NCI-H2081 treated with DMSO at 0.1 percent for 48 hours (cell line): ENCODE data around the gene NFATC2.

Experiments used
- DNase-seq: peaks from one replicate; lab custom pipeline; 2025; lab: John Stamatoyannopoulos, UW

Gene NFATC2

DNA sequence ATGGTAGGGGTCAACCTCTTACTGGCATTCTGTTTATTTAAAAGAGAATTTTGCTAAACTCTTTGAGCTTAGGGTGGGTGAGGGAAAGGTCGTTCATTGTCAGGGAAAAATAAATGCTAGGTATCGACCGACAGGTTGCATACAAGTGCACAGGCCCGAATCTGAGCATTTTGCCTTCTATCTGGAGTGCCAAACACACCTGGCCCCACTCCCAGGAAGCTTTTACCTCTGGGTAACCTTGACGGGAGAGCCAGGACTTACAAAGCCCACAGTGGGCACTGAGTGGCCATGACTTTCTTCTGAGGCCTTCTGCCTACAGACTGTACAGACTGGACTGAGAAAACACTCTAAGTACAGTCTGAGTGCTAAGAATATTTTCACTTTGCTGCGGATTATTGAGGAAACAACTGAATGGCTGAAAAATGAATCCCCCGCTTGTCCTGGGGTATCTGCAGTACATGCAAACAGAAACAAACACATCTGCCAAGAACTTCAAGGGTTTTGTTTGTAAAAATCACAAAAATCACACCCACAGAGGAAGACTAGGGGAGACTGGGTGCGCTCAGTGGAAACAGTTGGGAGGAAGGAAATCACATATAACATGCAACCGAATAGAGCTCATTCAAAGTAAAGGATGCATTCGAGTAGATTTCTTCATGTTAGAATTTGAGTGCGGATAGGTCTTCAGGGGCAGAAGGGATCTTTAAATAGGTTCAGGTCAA is 152.8 kb downstream of the NFATC2 start:
- DNase-seq: no peak

DNA sequence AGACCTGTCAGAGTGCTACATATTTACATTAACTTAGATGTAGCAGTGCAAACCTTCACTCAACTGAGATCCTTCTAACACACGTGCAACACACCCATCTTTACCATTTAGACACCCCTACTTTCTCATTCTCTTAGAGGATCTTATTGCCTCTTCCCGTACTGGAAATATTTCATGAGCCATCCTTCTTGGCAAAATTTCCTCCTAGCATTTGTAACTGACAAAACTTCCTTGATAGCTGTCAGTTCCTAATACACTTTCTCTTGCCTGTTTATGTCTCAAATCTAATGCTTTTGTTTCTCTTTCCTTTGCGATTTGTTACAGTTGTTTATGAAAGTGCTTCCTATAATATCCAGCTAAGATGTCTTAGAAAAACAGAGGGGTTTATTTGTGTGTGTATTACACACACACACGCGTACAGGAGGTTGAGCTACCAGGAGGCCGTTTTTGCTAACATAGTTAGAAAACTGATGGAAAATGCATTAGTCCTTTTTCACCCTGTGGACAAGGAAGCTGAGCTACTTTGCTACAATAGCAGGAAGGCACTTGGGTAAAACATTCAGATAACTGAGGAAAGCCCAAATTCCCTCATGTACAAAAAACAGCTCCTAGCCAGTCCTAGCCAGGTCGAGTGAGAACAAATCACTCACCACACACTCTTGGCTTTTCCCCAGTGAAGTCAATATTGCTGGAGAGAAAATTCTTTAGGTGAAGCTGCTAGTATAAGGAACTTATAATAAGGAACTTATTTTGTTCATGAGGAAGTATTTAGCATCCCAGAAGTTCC is 153.6 kb downstream of the NFATC2 start:
- no peak for DNase-seq

DNA sequence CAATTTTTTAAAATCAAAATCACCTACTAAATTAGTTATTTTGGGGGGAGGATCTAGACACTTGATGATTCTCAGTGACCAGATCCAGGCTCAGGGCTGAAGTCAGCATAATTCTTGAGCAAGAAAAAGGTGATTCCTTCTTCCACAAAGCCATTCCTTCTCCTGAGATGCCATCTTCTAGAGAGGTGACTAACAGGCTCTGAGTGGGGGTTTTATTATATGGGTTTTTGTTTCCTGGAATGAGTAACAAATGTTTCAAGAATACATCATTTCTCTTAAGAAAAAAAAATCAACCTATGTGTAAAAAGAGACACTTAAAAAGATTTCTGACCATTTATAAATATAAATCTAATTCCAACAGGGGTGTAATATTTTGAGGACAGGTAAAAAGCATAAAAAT is 154.3 kb downstream of the NFATC2 start:
- DNase-seq: no peak

DNA sequence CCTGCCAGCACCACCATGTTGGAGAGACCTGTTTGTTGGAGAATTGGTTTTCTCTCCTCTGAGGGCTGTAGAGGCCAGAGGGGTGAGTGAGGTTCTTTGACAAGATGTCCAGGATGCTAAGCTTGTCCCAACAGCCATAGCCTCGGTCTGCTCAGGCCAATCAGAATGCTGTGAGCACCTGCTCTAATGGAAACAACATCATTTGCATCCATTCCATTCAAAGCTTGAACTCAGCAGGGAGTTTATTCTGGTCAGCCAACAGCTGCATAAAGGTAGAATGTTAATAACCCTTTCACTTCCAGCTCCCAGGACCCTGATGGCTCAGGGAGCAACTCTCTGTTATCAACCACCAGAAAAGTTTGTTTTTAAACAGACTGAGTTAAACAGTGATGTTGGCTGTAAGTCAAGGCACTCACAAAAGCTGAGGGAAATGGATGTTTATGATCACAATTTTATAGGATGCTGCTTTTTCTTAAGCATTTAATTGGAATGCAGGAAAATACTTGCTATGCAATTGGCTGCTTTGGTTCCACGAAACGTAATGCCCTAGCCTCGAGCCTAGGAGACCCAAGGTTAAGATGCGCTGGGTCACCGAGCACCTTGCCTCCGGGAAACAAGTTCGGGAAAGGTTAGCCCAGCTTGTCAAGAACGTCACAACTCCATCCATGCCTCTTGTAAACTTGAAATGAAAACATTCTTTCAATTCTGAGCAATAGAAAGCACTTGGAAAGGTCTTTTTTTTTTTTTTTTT is 155.2 kb downstream of the NFATC2 start:
- DNase-seq: no peak

DNA sequence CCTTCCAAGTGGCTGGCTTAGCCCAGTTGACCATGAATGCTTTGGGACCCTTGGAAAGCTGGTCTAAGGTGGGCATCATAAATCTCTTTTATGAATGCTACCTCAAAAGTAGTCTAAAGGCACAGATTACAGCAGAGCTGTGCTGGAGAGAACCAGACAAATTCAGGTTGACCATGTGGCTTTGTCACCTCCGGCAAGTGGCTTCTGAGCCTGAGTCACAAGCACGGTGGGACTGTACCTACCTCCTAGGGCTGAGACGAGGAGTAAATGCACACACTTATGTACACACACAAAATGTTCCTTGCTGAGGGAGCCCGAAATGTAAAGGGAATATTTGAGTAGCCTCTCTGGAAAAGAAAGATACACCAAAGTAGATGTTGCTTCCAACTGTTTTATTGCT is 155.9 kb downstream of the NFATC2 start:
- DNase-seq: no peak

DNA sequence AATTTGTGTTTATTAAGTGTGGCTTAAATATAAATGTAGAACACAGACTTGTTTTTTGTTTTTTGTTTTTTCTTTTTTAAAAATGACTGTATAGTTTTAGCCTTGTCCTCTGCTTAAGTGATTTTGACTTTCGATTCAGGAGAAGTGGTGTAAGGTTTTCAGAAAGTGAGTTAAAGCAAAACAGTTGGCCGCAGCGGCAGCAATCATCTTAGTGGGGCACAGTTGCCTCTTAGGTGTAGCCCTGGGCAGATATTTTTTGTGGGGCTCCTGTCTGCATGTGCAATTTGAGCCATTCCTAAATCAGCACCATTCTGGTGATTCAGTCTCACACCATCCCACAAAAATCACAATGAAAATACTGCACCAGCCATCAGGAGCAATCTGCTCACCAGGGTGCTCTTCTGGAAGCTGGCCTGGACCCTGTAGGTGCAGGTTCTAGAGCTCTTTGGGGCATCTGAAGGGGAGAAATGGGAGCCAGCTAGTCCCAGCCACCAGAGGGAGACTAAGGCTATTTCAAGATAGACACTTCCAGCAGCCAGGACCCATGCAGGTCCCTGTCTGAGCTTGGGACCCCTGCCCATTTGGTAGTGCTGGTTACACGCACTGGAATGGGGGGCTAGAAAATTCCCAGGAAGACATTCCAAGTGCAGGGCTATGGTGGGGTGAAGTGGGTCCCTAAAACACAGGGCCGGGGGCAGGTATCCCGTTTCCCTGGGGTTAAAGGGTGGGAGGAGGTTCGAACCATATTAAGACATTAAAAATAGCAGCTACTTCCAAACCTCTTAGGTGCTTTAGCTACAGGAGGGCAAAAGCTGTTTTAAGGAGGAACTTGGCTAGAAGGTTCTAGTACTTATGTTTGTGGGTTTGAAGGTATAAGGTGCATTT is 156.6 kb downstream of the NFATC2 start:
- DNase-seq: no peak

DNA sequence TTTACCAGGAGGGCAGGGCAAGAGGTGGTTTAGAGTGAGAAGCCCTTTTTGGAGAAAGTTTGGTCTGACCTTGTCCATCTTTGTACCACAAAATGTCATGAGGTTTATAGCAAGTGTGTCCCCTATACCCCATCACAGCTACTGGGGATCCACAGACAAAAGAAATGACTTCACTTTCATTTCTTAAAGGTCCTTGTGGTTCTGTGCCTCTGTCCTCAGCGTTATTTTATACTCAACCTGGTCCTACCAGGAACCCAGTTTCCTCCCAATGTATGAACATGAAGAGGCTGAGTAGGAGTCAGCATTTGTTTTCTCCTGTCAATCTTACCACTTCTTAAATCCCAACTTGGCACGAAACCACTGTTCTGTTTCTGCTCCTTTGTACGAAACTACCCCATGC is 157.6 kb downstream of the NFATC2 start:
- no peak for DNase-seq

DNA sequence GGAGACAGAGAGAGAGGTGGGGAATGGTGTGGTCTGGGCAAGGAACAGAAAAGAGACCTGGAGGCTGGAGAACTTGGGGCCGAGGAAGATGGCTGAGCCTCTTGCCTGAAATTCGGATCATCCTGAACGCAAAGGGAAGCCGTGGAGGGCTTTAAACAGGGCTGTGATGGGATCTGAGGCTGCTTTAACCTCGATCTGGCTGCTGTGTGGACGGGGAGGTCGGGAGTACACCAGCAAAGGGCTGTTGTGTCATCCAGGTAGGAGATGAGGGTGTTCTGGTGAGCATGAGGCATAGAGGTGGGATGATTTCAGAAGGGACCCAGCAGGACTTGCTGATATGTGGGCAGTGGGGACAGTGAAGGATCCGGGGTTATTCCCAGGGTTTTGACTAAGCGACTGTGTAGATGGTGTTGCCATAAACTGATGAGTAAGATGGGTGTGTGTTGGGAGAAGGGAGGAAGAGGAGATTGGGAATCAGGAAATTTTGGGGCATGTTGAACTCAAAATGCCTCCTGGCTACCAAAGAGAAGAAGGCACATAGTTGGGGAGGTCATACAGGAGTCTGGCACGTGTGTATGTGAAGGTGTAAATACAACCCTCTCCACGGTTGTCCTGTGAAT is 158.5 kb downstream of the NFATC2 start:
- DNase-seq: no peak

DNA sequence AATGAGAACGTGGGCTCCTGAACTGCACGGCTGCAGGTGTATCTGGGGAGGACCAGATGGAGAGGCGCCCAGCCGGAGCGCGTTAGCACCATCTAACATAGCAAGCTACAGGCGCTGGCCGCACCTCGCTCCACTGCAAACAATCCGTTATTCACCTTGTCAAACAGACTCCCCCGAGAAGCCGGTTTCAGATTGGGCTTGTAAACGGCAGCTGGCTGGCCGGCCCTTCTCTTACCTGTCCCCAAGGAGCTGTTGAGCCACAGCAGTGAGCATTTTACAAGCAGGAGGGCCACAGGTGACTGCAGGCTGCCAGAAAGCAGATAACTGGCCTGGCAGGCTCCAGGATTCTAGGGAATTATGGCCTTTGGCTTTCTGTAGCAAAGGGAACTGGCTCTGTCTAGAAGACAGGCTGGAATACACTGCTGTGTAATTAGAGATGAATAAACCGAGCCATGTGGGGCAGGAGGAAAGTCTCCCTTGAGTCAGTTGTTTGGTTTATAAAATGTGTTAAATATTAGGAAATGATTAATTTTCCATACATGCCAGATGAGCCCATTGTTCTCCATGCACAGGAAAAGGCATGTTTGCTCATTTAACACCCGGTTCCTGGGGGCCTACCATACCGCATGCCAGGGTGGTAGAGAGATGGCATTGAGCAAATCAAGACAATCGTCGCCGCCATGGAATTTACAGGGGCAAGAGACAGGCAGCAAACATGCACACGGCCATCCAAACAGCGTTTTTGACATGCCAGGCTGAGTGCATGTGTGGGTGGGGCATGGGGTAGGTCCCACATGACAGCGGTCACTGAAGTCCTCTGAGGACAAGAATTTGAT is 159.3 kb downstream of the NFATC2 start:
- DNase-seq: peak; percentile 49

DNA sequence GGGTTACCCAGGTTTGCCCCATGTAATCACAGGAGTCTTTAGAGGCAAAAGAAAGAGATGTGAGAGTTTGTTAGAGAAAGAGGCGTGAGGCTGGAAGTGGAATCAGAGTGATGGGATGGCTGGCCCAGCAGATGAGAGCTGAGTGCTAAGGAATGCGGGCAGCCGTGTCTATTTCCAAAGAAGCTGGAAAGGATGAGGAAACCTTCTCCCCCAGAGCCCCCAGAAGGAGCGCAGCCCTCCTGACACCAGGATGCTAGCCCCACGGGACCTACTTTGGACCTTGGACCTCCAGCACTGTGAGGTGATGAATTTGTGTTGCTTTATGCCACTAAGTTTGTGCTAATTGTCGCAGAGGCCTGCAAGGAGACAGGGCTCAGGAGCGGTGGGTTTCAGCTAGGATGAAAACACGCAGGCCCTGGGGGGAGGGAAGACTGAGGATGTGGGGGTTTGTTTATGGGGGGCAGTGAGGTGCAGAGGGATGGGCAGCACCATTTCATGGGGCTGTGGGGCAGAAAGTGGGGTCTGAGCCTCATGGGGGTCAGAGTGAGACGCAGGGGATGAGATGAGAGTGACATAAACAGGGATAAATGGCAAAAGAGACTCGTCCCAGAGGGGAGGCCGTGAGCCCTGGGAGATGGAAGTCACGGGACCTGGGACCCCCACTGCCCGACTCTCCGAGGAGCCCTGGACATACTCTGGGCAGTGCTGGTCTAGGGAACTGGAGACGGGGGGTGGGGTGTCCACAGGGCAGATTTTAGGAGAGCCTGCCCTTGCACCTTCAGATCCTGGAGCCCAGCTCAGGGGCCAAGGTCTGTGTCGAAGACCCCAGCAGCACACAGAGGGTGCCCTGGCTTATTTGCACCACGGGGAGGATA is 160.2 kb downstream of the NFATC2 start:
- DNase-seq: no peak

DNA sequence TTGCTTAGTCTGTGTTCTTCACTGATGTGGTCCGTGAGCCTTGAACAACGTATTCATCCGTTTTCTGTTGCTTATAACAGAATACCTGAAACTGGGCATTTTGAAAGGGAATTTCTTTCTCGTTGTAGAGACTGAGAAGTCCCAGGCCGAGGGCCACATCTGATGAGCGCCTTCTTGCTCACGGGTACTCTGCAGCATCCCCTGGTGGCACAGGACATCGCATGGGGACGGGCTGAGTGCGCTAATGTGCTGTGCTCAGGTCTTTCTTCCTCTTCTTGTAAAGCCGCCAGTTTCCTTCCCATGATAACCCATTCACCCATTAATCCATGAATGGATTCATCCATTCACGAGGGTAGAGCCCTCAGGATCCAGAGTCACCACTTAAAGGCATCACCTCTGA is 161.0 kb downstream of the NFATC2 start:
- no peak for DNase-seq

DNA sequence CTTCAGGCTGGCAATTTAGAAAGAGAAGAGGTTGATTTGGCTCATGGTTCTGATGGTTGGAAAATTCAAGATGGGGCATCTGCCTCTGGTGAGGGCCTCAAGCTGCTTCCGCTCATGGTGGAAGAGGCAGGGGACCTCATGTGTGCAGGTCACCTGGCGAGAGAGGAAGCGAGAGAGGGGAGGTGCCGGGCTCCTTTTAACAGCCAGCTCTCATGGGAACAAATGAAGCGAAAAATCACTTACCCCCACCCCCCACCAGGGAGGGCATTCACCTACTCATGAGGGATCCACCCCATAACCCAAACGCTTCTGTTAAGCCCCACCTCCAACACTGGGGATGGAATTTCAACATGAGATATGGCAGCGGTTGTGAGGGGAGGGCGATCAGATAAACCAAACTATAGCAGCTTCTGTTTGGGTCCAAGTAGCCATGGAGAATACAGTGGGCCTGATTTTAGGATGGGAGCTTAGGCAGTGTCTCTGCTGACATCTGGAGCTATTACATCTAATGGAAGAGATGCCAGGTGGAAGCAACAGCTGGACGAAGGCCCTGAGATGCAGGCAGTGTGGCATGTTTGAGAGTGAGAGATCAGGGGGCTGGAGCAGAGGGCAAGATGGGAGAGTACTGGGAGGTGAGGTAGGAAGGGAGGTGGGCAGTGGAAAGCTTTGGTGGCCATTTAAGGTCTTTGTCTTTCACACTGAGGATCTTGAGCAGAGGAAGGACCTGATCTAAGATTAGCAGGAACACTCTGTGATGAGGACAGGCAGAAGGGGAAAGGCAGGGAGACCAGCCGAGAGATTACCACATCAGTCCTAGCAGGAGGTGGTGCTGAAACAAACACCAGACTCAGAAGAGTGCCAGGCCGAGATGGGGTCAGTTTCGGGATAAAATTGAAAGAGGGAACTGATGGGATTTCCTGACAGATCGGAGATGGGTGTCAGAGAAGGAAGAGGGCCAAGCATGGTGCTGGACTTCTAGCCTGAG is 161.8 kb downstream of the NFATC2 start:
- DNase-seq: no peak

DNA sequence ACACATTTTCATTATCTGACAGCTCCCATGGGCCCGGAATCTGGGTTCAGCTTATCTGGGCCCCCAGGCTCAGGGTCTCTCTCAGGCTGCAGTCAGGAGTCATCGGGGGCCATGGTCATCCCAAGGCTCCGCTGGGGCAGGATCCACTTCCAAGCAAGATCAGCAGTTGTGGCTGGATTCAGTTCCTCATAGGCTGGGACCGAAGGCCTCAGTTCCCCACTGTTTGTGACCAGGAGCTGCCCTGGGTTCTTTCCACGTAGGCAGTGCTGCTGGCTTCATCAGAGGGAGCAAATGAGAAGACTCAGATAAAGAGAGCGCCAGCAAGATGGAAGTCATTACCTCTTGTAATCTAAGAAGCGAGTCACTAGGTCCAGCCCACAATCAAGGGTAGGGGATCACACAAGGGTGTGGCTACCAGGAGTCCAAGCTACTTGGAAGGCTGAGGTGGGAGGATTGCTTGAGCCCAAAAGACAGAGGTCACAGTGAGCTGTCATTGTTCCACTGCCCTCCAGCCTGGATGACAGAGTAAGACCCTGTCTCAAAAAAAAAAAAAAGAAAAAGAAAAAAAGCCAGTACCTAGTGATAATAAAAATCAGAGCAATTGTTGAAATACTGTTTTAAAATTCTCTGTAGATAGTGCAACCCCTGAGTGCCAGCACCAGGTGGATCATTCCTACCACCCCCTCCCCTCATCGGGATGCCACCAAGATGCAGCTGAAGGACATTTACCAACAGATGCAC is 162.7 kb downstream of the NFATC2 start:
- no peak for DNase-seq

DNA sequence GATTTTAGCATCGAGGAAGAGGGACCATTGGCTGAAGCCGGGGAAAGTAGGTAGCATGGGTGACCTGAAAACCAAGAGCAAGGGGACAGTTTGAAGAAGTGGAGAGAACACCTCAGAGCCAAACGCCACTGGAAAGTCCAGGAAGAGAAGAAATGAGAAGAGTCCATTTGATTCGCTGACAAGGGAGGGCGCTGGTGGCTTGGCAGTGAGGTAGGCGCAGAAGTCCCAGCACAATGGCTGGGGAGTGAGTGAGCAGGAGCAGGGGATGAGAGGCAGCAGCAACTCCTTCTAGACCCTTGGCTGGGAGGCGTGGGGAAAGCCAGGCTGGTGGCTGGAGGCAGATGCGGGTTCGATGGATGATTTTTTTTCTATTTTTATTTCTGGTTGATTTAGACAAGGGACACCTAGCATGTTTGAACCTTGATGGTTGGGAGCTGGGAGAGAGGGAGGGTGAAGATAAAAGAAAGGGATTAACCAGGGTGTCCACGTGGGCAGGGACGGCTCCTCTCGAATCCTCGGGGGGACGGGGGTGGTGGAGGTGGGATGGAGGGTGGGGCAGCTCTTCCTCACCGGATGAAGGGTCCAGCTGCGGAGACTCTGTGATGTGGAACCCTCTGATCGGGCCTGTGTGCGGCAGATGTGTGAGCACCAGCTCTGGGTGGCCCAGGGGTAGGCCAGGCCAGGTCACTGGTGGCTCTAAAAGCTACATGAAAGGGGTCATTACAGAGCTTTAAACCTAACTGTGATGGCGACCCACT is 164.2 kb downstream of the NFATC2 start:
- no peak for DNase-seq

DNA sequence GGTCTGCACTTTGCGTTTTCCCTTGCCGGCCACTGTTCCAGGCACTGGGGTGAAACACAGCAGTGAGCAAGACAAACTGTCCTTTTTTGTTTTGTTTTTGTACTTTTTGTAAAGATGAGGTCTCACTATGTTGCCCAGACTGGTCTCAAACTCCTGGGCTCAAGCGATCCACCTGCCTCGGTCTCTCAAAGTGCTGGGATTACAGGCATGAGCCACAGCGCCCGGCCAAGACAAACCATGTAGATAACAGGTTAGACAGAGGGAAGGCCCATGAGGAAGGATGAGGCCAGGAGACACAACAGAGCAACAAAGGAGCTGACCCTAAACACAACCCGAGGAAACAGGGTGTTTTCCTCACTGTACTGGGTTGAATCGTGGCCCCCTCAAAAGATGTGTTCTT is 165.4 kb downstream of the NFATC2 start:
- DNase-seq: no peak

DNA sequence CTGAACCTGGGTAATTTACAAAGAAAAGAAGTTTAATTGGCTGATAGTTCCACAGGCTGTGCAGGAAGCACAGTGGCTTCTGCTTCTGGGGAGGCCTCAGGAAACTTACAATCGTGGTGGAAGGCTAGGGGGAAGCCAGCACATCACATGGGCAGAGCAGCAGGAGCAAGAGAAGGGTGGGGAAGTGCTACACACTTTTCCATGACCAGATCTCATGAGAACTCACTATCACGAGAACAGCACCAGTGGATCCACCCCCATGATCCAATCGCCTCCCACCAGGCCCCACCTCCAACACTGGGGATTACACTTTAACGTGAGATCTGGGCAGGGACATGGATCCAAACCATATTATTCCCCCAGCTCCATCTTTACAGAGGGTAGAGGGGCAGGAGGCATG is 166.4 kb downstream of the NFATC2 start:
- no peak for DNase-seq

DNA sequence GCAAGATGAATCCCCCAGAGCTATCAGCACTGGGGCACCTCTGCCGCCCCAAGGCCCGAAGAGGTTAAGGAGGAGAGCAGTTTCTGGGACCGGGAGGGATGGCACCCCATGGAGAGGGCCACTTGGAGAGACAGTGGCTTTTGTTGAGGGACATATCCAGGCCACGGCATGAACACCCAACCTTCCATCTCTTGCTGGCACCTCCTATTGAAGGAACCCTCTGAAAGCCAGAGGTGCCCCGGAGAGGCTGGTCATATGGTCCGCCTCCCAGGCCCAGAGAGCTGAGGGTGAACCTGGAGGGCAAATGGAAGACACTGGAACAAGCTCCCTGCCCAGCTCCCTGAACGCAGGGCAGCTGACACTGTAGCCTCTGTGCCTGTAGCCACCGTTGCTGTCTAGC is 167.0 kb downstream of the NFATC2 start:
- DNase-seq: no peak
